NOMO-1 treated with dmso at 0.1 percent for 144 hours (cell line): Measurements from ENCODE around the gene EEIG1.

Experiments used
- DNase-seq: peaks from one replicate; lab custom pipeline; 2025; ENCODE audit not compliant: unreplicated experiment; lab: John Stamatoyannopoulos, UW

The EEIG1 gene

GRCh38 chr9:128001779-128002298, 21.1 kb upstream of the EEIG1 start:
- DNase-seq: no peak

- DNase-seq: no peak
Observed at GRCh38 chr9:128001151-128001778, 20.5 kb upstream of the EEIG1 start.

- no peak for DNase-seq
Observed at GRCh38 chr9:127999461-127999860, 18.7 kb upstream of the EEIG1 start.

- no peak for DNase-seq
Observed at GRCh38 chr9:127993721-127994120, 12.9 kb upstream of the EEIG1 start.

GRCh38 chr9:127991757-127992274, 11.0 kb upstream of the EEIG1 start:
- no peak for DNase-seq

GRCh38 chr9:127991017-127991756, 10.4 kb upstream of the EEIG1 start:
- no peak for DNase-seq

GRCh38 chr9:127990554-127990953, 9.8 kb upstream of the EEIG1 start:
- no peak for DNase-seq

GRCh38 chr9:127989094-127989493, 8.3 kb upstream of the EEIG1 start:
- DNase-seq: no peak

GRCh38 chr9:127987103-127987614, 6.4 kb upstream of the EEIG1 start:
- DNase-seq: no peak

- DNase-seq: no peak
Observed at GRCh38 chr9:127985011-127985410, 4.2 kb upstream of the EEIG1 start.

GRCh38 chr9:127983847-127984289, 3.1 kb upstream of the EEIG1 start:
- DNase-seq: no peak

- DNase-seq: no peak
Observed at GRCh38 chr9:127982912-127983311, 2.1 kb upstream of the EEIG1 start.

GRCh38 chr9:127981559-127982121, 851 bp upstream of the EEIG1 start:
- DNase-seq: no peak

- DNase-seq: no peak
Observed at GRCh38 chr9:127980060-127980705, 606 bp downstream of the EEIG1 start.

- no peak for DNase-seq
Observed at GRCh38 chr9:127979333-127980059, 1.3 kb downstream of the EEIG1 start.

GRCh38 chr9:127979015-127979332, 1.8 kb downstream of the EEIG1 start:
- no peak for DNase-seq

GRCh38 chr9:127977884-127978647, 2.7 kb downstream of the EEIG1 start:
- no peak for DNase-seq

GRCh38 chr9:127977009-127977883, 3.5 kb downstream of the EEIG1 start:
- DNase-seq: no peak

- DNase-seq: no peak
Observed at GRCh38 chr9:127976498-127976897, 4.3 kb downstream of the EEIG1 start.
